Left ventricle myocardium inferior (tissue), 1 donor: ENCODE data around the gene ERGIC3. TPM values are rescaled to one million over a fixed set of nuclear protein-coding genes. Genes with fewer than 3 reads are reported as not detected.
"Not testable (repeated sequence)": the region's sequence is repeated elsewhere in the genome, so short reads cannot be mapped to it uniquely, and the experiment has no call there.

Experiments
- DNase-seq: peaks from one replicate; pipeline ENCODE4 v3.0.0-alpha.2; 2020
- H3K27ac ChIP-seq: fragments of 200-600 bp; replicated peaks from 2 replicates; pipeline ENCODE4 v1.8.0; 2021
- H3K27me3 ChIP-seq: fragments of 200-600 bp; 2 replicates; pipeline ENCODE4 v1.8.0; 2021; ENCODE audit warnings: low read depth
- H3K36me3 ChIP-seq: fragments of 200-600 bp; 2 replicates; pipeline ENCODE4 v1.8.0; 2021
- H3K4me1 ChIP-seq: fragments of 200-600 bp; 2 replicates; pipeline ENCODE4 v1.8.0; 2021
- H3K4me3 ChIP-seq: fragments of 200-600 bp; 2 replicates; pipeline ENCODE4 v1.8.0; 2021; ENCODE audit warnings: mild to moderate bottlenecking, moderate library complexity
- H3K9me3 ChIP-seq: fragments of 200-600 bp; replicated peaks from 2 replicates; pipeline ENCODE4 v1.8.0; 2021
- intact Hi-C: fragments of 100-400 bp; cut with micrococcal nuclease; formaldehyde crosslinking; loops from one replicate; pipeline ENCODE4 v1.11.0; 2022
- total RNA-seq: library from RNA; stranded (reverse); fragmentation: NEBNext Ultra II Directional; extraction: Animal tissue kit (Norgen Biotek cat#: 25700); gene quantifications from one replicate; pipeline ENCODE4 v1.2.1, GENCODE V29; 2021
- TF ChIP-seq, protein P1 (sequence below): fragments of 200-600 bp; IDR thresholded peaks from 2 replicates; pipeline ENCODE4 v1.8.0; 2021; ENCODE audit warnings: antibody characterized with exemption, mild to moderate bottlenecking, borderline replicate concordance
- donor health status: DM: no; HTN: yes; CAD: no; lungs with severe emphysema.

The ERGIC3 gene
- total RNA-seq, 1 donor from 2014 or later, result 103 TPM

DNA sequence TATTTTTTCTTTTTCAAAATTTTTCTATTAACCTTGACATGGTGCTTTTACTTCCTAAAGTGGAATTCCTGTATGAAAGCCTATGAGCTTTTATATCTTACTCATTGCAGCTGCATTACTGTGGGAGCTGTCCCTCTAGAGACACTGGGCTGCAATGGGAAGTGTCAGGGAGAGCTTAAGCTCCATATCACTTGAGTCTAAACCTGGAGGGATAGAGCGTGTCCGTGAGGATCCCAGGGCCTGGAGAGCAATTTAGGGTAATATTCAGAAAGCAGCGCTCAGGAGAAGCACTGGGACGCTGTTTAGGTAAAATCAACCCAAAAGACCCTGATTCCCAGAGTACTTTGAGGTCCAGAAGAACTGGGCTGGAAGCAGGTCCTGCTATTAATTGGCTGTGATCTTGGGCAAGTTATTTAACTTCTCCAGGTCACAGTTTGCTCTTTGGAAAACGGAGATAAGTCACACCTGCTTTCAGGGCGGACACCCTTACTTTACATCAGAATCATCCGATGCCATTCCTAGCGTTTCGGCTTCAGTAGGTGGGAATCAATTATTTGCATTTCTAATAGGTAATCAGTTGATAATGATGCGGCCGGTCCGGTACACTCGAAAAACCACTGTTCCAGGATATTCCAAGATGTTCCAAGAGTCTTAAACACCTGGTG is 628 bp upstream of the ERGIC3 start:
- H3K27ac ChIP-seq, result peak overlapping the region; percentile 22
- no peak for DNase-seq
- intact Hi-C loops, result no loop called here

DNA sequence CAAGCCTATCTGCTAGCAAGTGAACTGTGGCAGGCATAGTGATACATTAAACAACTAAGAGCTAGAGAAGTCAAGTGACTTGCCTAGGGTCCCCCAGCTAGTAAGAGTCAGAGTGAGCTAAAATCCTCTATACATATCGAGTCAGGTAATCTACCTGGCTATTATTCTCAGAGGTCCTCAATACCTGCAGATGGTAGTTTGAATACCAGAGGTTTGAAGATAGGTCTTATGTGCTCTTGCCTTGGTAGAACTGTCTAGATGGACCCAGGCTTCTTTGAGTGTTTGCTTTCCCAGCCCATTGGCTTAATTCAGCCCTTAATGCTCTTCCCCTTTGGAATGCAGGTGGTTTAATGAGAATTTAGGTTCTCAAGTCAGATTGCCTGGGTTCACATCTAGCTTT is 1.1 kb downstream of the ERGIC3 start:
- no peak for DNase-seq
- Histone ChIP-seq H3K27me3 (no peaks in the 10 kb centered on the region), H3K36me3 (peaks cover 23% of the 10 kb centered on the region), H3K9me3 (no peaks in the 10 kb centered on the region), H3K4me3 (peak overlapping the region; percentile 84), H3K4me1 (peaks cover 20% of the 10 kb centered on the region), H3K27ac (no peak overlapping the region)
- intact Hi-C loops, result no loop called here
- TF ChIP-seq, protein P1, sequence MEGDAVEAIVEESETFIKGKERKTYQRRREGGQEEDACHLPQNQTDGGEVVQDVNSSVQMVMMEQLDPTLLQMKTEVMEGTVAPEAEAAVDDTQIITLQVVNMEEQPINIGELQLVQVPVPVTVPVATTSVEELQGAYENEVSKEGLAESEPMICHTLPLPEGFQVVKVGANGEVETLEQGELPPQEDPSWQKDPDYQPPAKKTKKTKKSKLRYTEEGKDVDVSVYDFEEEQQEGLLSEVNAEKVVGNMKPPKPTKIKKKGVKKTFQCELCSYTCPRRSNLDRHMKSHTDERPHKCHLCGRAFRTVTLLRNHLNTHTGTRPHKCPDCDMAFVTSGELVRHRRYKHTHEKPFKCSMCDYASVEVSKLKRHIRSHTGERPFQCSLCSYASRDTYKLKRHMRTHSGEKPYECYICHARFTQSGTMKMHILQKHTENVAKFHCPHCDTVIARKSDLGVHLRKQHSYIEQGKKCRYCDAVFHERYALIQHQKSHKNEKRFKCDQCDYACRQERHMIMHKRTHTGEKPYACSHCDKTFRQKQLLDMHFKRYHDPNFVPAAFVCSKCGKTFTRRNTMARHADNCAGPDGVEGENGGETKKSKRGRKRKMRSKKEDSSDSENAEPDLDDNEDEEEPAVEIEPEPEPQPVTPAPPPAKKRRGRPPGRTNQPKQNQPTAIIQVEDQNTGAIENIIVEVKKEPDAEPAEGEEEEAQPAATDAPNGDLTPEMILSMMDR, result no peak

More for the DNA sequence above, 628 bp upstream of the ERGIC3 start:
- H3K27me3 ChIP-seq, result no peaks in the 10 kb centered on the region
- TF ChIP-seq, protein P1, result no peak
- H3K9me3 ChIP-seq, result no peaks in the 10 kb centered on the region
- H3K36me3 ChIP-seq, result peaks cover 9% of the 10 kb centered on the region
- H3K4me1 ChIP-seq, result peaks cover 20% of the 10 kb centered on the region
- peak overlapping the region; percentile 84 for H3K4me3 ChIP-seq

DNA sequence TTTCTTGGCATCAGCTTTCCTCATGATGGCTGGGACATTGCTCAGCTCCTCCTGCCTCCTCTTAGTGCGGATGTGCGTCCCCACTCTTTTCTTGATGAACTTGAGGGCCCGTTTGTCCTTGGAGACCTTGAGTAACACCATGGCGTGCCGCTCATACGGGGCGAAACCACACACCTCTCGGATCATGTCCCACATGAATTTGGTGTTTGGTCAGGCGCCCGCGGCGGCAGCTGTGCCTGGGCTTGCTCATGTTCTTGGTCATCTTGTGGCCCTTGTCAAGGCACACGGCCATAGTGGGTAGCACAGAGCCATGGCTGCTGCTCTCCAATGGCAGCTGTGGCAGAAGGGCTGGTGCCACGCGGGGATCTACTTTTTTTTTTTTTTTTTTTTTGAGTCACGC is 2.6 kb downstream of the ERGIC3 start:
- TF ChIP-seq, protein P1, result no peak
- Histone ChIP-seq H3K4me3 (no peak overlapping the region), H3K4me1 (peaks cover 20% of the 10 kb centered on the region), H3K27ac (no peak overlapping the region), H3K36me3 (peaks cover 38% of the 10 kb centered on the region), H3K27me3 (no peaks in the 10 kb centered on the region), H3K9me3 (no peaks in the 10 kb centered on the region)
- intact Hi-C loops, result no loop called here
- DNase-seq, result no peak

DNA sequence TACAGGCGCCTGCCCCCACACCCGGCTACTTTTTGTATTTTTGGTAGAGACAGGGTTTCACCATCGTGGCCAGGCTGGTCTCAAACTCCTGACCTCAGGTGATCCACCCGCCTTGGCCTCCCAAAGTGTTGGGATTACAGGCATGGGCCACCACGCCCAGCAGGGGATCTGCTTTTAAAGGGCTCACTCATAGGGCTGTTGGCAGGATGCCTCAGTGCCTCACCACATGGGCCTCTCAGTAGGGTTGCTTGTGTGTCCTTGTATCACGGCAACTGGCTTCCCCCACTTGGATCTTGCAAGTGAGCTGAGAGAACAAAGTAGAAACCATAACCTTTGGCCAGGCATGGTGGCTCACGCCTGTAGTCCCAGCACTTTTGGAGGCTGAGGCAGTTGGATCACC is 3.1 kb downstream of the ERGIC3 start:
- H3K9me3 ChIP-seq, intact Hi-C loops, H3K4me3 ChIP-seq, H3K27me3 ChIP-seq, H3K27ac ChIP-seq, DNase-seq: not testable (repeated sequence)
- Histone ChIP-seq H3K36me3 (peaks cover 43% of the 10 kb centered on the region), H3K4me1 (peaks cover 20% of the 10 kb centered on the region)

DNA sequence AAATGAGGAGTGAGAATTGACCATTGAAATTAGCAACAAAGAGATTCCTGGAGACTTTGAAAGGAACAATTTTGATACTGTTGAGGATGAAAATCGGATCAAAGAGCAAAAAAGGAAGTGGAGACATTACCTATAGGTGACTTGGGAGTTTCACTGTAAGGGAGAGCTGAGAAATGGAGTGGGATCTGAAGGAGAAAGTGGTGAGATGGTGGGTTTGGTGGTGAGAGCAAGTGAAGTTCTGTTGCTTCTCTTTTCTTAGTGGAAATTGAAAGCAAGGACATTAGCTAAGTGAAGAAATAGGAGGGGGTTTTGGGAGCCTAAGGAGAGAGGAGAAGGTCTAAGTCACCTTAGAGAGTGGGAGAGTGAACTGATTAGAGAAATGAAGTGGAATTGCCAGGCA is 4.2 kb downstream of the ERGIC3 start:
- Histone ChIP-seq H3K9me3 (no peaks in the 10 kb centered on the region), H3K27me3 (no peaks in the 10 kb centered on the region), H3K4me1 (peaks cover 18% of the 10 kb centered on the region), H3K36me3 (peaks cover 55% of the 10 kb centered on the region), H3K4me3 (no peak overlapping the region), H3K27ac (no peak overlapping the region)
- no peak for DNase-seq
- intact Hi-C loops, result no loop called here
- TF ChIP-seq, protein P1, result no peak

DNA sequence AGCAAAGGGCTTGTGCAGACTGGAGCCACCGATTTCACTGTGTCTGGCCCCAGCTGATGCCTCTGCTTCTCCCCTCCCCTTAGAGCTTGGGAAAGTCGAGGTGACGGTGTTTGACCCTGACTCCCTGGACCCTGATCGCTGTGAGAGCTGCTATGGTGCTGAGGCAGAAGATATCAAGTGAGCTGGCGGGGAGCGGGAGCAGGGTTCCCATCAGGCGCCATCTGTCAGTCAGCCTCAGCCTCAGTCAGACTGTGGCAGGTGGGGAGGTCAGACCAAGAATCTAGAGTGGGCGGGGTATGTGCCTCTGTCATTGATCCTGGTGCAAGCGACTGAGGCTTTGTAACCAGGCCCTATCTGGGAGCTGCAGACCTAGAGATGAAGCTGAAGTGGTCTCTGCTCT is 5.5 kb downstream of the ERGIC3 start:
- intact Hi-C loops, result no loop called here
- peaks cover 67% of the 10 kb centered on the region for H3K36me3 ChIP-seq

More for the DNA sequence above, 5.5 kb downstream of the ERGIC3 start:
- Histone ChIP-seq H3K4me1 (peaks cover 8% of the 10 kb centered on the region), H3K27me3 (no peaks in the 10 kb centered on the region), H3K9me3 (no peaks in the 10 kb centered on the region), H3K4me3 (no peak overlapping the region), H3K27ac (no peak overlapping the region)
- TF ChIP-seq, protein P1, result no peak
- DNase-seq, result no peak
